ENCODE measurements around the gene SARDH.
"Not testable (repeated sequence)": the region's sequence is repeated elsewhere in the genome, so short reads cannot be mapped to it uniquely, and the experiment has no call there.

SARDH gene

DNA sequence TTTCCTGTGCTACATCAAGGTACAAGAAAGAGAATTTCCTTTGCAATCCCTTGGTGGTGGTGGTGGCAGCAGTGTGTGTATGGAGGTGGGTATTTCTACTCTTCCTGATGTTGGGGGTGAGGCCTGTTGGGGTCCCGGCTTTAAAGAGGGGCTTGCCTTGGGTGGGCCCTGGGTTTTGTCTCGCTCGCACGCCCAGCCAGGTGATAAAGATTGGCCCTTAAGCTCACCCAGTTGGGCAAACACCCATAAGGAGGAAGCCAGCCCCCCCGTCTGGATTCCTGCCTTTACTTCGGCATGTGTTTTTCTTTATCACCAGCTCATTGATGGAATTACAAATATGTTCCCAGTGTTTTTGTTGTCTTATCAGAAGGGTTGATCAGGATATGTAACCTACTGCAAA is 16.0 kb upstream of the SARDH start:
- DNase-seq (ENCODE audit: low read depth) = no peak
- H3K4me3 ChIP-seq (ENCODE audit: low read depth, low read length) = no peak overlapping the region
- TF ChIP-seq, protein P1, sequence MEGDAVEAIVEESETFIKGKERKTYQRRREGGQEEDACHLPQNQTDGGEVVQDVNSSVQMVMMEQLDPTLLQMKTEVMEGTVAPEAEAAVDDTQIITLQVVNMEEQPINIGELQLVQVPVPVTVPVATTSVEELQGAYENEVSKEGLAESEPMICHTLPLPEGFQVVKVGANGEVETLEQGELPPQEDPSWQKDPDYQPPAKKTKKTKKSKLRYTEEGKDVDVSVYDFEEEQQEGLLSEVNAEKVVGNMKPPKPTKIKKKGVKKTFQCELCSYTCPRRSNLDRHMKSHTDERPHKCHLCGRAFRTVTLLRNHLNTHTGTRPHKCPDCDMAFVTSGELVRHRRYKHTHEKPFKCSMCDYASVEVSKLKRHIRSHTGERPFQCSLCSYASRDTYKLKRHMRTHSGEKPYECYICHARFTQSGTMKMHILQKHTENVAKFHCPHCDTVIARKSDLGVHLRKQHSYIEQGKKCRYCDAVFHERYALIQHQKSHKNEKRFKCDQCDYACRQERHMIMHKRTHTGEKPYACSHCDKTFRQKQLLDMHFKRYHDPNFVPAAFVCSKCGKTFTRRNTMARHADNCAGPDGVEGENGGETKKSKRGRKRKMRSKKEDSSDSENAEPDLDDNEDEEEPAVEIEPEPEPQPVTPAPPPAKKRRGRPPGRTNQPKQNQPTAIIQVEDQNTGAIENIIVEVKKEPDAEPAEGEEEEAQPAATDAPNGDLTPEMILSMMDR (conservative IDR thresholded peaks at IDR 0.05; ENCODE audit: low read depth, low read length) = no peak

DNA sequence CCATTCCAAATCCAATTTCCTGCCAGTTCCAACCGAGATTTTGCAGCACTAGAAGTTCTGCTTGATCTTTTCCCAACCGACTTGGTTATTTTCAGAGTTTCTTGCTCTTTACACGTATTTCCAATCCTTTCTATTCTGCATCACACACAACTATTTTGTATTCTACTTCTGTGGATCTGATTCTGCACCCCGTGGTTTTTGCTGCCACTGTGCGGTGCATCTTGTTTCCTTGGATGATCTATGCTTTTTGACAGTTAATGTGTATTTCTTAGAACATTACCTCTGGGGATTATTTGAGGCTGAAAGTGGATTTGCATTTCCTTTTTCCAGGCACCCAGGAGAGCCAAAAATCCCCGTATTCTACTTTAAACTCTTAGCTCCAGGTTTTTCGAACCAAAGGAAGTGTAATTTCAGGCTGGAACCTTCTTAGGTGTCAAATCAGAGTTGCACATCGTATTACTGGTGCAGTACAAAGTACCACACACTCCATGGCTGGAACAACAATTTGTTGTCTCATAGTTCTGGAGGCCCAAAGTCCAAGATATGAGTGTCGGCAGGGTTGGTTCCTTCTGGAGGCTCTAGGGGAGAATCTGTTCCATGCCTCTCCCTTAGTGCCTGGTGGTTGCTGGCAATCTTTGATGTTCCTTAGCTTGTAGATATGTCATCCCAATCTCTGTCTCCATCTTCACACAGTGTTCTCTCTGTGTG is 14.7 kb upstream of the SARDH start:
- no peak overlapping the region for H3K4me3 ChIP-seq (ENCODE audit: low read depth, low read length)
- TF ChIP-seq, protein P1 (conservative IDR thresholded peaks at IDR 0.05; ENCODE audit: low read depth, low read length) = no peak
- no peak for DNase-seq (ENCODE audit: low read depth)

DNA sequence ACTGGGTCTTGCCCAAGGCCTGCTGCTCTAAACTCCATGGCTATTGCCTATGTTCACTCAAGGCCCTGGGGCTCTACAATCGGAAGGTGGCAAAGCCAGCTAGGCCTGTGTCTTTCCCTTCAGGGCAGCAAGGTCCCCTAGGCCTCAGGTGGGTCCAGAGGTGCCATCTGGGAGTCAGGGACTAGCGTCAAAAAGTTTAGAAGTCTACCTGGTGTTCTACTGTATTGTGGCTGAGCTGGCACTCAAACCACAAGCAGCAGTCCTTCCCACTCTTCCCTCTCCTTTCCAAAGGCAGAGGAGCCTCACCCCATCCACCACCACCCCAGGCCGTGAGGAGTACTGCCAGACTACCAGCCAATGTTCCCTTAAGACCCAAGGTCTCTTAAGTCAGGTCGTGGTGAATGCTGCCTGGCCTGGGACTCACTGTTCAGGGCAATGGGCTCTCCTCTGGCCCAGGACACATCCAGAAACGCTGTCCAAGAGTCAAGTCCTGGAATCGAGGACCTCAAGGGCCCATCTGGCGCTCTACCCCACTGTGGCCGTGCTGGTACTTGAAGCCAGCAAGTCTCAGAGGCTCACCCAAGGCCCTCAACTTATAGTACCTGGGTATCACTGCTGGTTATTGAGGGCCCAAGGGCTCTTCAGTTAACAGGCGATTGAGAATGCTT is 13.0 kb upstream of the SARDH start:
- no peak for DNase-seq (ENCODE audit: low read depth)
- TF ChIP-seq, protein P1 (conservative IDR thresholded peaks at IDR 0.05; ENCODE audit: low read depth, low read length) = no peak
- no peak overlapping the region for H3K4me3 ChIP-seq (ENCODE audit: low read depth, low read length)

DNA sequence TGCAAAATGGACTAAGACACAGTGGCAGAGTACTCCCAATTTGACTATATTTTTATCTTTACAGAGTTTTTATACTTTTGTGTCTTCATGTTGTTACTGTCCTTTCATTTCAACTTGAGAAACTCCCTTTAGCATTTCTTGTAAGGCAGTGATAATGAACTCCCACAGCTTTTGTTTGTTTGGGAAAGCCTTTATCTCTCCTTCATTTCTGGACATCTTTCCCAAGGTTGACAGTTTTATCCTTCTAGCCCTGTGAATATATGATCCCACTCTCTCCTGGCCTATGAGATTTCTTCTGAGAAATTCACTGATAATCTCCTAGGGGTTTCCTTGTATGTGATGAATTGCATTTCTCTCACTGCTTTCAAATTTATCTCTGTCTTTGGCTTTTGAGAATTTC is 9.2 kb upstream of the SARDH start:
- TF ChIP-seq, protein P1 (conservative IDR thresholded peaks at IDR 0.05; ENCODE audit: low read depth, low read length) = no peak
- DNase-seq (ENCODE audit: low read depth) = no peak

DNA sequence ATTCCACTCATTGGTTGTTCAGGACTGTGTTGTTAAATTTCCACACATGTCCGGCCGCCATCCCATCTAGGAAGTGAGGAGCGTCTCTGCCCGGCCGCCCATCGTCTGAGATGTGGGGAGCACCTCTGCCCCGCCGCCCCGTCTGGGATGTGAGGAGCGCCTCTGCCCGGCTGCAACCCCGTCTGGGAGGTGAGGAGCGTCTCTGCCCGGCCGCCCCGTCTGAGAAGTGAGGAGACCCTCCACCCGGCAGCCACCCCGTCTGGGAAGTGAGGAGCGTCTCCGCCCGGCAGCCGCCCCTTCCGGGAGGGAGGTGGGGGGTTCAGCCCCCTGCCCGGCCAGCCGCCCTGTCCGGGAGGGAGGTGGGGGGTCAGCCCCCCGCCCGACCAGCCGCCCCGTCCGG is 6.4 kb upstream of the SARDH start:
- H3K4me3 ChIP-seq (ENCODE audit: low read depth, low read length); DNase-seq (ENCODE audit: low read depth): not testable (repeated sequence)

More for the DNA sequence above, 9.2 kb upstream of the SARDH start:
- H3K4me3 ChIP-seq (ENCODE audit: low read depth, low read length) = no peak overlapping the region

DNA sequence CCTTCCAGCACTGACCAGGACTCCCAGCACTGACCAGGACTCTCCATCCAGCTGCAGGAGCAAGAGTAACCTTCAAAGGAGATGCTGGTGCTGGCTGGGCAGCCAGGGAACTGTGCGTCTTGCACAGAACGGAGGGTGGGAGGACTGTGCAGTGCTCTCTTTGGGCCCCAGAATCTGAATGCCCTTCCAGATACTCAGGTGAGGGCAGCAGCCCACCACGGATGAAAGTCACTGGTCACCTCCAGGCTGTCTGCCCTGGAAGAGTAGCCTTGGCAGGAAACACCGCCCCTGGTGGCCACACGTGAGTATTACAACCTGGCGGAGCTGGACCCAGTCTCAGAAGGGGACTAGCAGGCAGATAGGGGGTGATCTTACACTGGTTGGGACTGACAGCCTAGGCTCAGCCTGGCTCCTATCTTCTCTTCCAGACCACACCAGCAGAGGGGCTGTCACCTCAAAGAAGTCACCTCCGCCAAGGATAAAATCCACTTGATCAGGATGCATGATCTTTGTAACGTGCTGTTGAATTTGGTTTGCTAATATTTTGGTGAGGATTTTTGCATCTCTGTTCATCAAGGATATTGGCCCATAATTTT is 4.8 kb upstream of the SARDH start:
- peak; percentile 78 for DNase-seq (ENCODE audit: low read depth)
- no peak overlapping the region for H3K4me3 ChIP-seq (ENCODE audit: low read depth, low read length)
- TF ChIP-seq, protein P1 (conservative IDR thresholded peaks at IDR 0.05; ENCODE audit: low read depth, low read length) = peak; percentile 97

DNA sequence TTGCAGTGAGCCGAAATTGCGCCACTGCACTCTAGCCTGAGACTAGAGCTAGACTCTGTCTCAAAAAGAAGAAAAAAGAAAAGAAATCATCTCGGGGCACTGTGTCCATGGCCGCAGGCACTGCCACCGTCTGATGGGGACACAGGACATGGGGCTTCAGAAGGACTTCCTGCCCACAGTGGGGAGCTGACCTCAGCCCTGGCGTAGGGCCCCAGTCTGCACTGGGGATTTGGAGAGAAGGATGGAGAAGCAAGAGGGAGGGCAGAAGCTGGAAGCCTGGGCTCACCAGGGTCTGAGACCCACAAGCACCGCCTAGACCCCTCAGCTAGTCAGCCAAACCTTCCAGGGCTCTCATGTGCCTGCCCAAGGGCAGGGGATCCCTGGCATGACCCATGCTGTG is 4.1 kb upstream of the SARDH start:
- TF ChIP-seq, protein P1 (conservative IDR thresholded peaks at IDR 0.05; ENCODE audit: low read depth, low read length) = no peak
- no peak overlapping the region for H3K4me3 ChIP-seq (ENCODE audit: low read depth, low read length)
- no peak for DNase-seq (ENCODE audit: low read depth)
